PFSK-1 (cell line): ENCODE results near the gene FAM222B.

ENCODE experiments used
- FOXP2 ChIP-seq: optimal IDR thresholded peaks from 2 replicates; pipeline ENCODE3; 2011; ENCODE audit warnings: borderline replicate concordance, control low read depth, inconsistent platforms; ENCODE audit not compliant: insufficient read depth; ENCODE audit errors: extremely low read length, extremely low read depth
- POLR2AphosphoS5 ChIP-seq: IDR thresholded peaks from 2 replicates; pipeline ENCODE4 v1.6.1; 2012; ENCODE audit warnings: low read depth, mild to moderate bottlenecking, control low read depth, low read length, moderate library complexity
- SIN3A ChIP-seq: IDR thresholded peaks from 2 replicates; pipeline ENCODE4 v1.6.1; 2012; ENCODE audit warnings: mild to moderate bottlenecking, low read length, moderate library complexity, borderline replicate concordance; ENCODE audit not compliant: insufficient read depth
- TAF1 ChIP-seq: IDR thresholded peaks from 2 replicates; pipeline ENCODE4 v1.6.1; 2012; ENCODE audit warnings: low read length, control low read depth, borderline replicate concordance; ENCODE audit not compliant: insufficient read depth
- TF ChIP-seq, protein P1 (sequence below), 2 experiments: IDR thresholded peaks; 2 replicates each; pipeline versions ENCODE4 v1.6.1 to v1.8.0; 2011 to 2012; ENCODE audit warnings: low read depth in 2 of 2, low read length in 2 of 2, control low read depth in 1 of 2, inconsistent platforms in 1 of 2, mild to moderate bottlenecking in 1 of 2, moderate library complexity in 1 of 2; ENCODE audit not compliant: insufficient read depth in 1 of 2

DNA sequence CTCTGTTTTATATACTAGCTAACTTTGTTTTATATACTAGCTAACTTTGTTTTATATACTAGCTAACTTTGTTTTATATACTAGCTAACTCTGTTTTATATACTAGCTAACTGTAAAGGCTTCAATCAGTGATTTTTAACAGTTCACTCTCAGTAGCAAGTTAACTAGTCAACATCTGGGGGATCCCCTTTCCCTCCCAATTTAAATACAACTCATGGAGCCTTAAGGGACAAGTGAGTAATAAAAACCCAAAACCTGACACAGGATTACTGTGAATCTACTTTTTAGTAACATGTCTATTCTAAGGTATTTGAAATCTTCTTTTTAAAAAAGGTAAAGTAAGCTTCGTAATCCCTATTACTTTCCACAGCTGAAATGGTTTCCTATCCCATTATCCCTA lies 32.2 kb downstream of the FAM222B start:
- TF ChIP-seq, protein P1, sequence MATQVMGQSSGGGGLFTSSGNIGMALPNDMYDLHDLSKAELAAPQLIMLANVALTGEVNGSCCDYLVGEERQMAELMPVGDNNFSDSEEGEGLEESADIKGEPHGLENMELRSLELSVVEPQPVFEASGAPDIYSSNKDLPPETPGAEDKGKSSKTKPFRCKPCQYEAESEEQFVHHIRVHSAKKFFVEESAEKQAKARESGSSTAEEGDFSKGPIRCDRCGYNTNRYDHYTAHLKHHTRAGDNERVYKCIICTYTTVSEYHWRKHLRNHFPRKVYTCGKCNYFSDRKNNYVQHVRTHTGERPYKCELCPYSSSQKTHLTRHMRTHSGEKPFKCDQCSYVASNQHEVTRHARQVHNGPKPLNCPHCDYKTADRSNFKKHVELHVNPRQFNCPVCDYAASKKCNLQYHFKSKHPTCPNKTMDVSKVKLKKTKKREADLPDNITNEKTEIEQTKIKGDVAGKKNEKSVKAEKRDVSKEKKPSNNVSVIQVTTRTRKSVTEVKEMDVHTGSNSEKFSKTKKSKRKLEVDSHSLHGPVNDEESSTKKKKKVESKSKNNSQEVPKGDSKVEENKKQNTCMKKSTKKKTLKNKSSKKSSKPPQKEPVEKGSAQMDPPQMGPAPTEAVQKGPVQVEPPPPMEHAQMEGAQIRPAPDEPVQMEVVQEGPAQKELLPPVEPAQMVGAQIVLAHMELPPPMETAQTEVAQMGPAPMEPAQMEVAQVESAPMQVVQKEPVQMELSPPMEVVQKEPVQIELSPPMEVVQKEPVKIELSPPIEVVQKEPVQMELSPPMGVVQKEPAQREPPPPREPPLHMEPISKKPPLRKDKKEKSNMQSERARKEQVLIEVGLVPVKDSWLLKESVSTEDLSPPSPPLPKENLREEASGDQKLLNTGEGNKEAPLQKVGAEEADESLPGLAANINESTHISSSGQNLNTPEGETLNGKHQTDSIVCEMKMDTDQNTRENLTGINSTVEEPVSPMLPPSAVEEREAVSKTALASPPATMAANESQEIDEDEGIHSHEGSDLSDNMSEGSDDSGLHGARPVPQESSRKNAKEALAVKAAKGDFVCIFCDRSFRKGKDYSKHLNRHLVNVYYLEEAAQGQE (IDR thresholded peaks at IDR 0.05; ENCODE audit: insufficient read depth in 1 of 2, low read depth in 2 of 2, low read length in 2 of 2): no peak
- no peak for TF ChIP-seq FOXP2
- no peak for TF ChIP-seq TAF1
- TF ChIP-seq SIN3A: no peak
- TF ChIP-seq POLR2AphosphoS5: no peak
